OCI-LY7 (cell line): ENCODE results near the gene ATP1B3.

Experiments
- CTCF ChIP-seq: fragments of 200-600 bp; sonication (generic); conservative IDR thresholded peaks from 2 replicates; pipeline ENCODE4 v1.5.1; 2014; ENCODE audit warnings: mild to moderate bottlenecking, antibody characterized with exemption, low read length, moderate library complexity, mixed read lengths
- EZH2phosphoT487 ChIP-seq: fragments of 200-600 bp; sonication (generic); IDR thresholded peaks from 2 replicates; pipeline ENCODE4 v1.6.1; 2018; ENCODE audit warnings: low read depth, borderline replicate concordance, mild to moderate bottlenecking, mixed run types, antibody characterized with exemption, low read length, moderate library complexity, mixed read lengths

DNA sequence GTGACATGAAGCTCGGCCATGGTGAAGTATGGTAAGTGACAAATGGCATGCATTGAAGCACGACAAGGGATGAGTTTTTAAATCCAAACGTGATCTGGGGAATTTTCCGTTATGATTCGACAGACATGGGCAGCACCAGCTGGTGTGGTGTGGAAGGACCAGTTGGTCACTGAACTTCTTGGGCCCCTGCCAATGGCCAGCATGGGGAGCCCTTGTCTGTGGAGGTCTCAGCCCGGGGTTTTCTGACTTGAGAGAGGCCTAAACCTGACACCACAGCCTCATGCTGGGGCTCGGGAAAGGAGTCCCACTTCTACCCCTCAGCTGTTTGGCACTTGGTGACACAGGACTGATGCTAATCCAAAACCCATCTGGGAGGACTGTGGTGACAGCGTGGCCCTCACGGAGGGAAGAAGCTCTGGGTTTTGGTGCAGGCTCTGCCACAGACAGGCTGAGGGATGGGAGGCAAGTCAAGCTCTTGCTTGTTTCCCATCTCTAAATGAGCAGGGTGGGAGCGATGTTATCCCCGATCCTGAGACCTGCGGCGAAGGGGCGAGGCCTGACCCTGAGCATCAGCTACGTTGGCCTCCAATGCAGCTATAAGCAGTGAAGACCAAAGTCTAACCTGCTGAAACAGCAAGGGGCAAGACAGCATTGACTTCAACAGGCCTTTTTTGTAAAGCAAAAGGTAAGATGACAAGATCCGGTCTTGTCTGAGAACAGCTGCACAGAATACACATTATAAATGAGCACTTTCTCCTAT lies 69.5 kb downstream of the ATP1B3 start:
- no peak for TF ChIP-seq CTCF
- no peak for TF ChIP-seq EZH2phosphoT487
